DMS114 treated with DMSO at 0.1 percent for 48 hours (cell line): ENCODE measurements around the gene IFI35.
"Not testable (repeated sequence)": the region's sequence is repeated elsewhere in the genome, so short reads cannot be mapped to it uniquely, and the experiment has no call there.

Source experiments
- DNase-seq: peaks from one replicate; lab custom pipeline; 2025; ENCODE audit not compliant: unreplicated experiment; lab: John Stamatoyannopoulos, UW

IFI35 gene

GRCh38 chr17:43051969-43052368, 45.4 kb downstream of the IFI35 start:
- no peak for DNase-seq

- not testable (repeated sequence) for DNase-seq
Measured at GRCh38 chr17:43053008-43053407, 46.4 kb downstream of the IFI35 start.

GRCh38 chr17:43056051-43056450, 49.5 kb downstream of the IFI35 start:
- no peak for DNase-seq

GRCh38 chr17:43062984-43063638, 56.5 kb downstream of the IFI35 start:
- no peak for DNase-seq
